Lower lobe of right lung (tissue), 2 donors: ENCODE measurements around the gene ZBTB21. TPM values are rescaled to one million over a fixed set of nuclear protein-coding genes. Genes with fewer than 3 reads are reported as not detected.

Source experiments
- ATAC-seq, 2 donors: fragments of 200-7000 bp; cut with Tn5 transposase; one replicate each; pipeline ENCODE4 v1.9.1; 2020 to 2022; ENCODE audit warnings: mild to moderate bottlenecking in 2 of 2, moderate library complexity in 2 of 2
- DNase-seq: peaks from one replicate; pipeline ENCODE4 v3.0.0-alpha.2; 2020
- H3K27ac ChIP-seq: fragments of 200-600 bp; one replicate; pipeline ENCODE4 v1.8.0; 2022
- H3K27me3 ChIP-seq: fragments of 200-600 bp; one replicate; pipeline ENCODE4 v1.8.0; 2022; ENCODE audit warnings: low read depth
- H3K36me3 ChIP-seq: fragments of 200-600 bp; one replicate; pipeline ENCODE4 v1.8.0; 2022; ENCODE audit warnings: mild to moderate bottlenecking
- H3K4me1 ChIP-seq: fragments of 200-600 bp; one replicate; pipeline ENCODE4 v1.8.0; 2022
- H3K4me3 ChIP-seq: fragments of 200-600 bp; one replicate; pipeline ENCODE4 v1.8.0; 2022; ENCODE audit warnings: mild to moderate bottlenecking
- H3K9me3 ChIP-seq: fragments of 200-600 bp; one replicate; pipeline ENCODE4 v1.8.0; 2022
- CTCF ChIP-seq: fragments of 200-600 bp; IDR thresholded peaks from one replicate; pipeline ENCODE4 v1.8.0; 2022; ENCODE audit warnings: antibody characterized with exemption, mild to moderate bottlenecking
- intact Hi-C: fragments of 100-400 bp; cut with DNase I; formaldehyde crosslinking; loops from one replicate; pipeline ENCODE4 v1.11.0; 2022
- total RNA-seq: library from RNA; stranded (reverse); fragmentation: NEBNext Ultra II Directional; extraction: Animal tissue kit (Norgen Biotek cat#: 25700); gene quantifications from one replicate; pipeline ENCODE4 v1.2.1, GENCODE V29; 2021
- donor health status: DM: no; HTN: yes; CAD: no; lungs with severe emphysema.

ZBTB21 gene
- total RNA-seq, 1 donor from 2014 or later, result 15.6 TPM

- TF ChIP-seq CTCF, result no peak
- intact Hi-C loops, result no loop called here
Measured at GRCh38 chr21:42056996-42057689, 47.0 kb upstream of the ZBTB21 start.

GRCh38 chr21:42056468-42056867 is 46.3 kb upstream of the ZBTB21 start:
- no peaks in the 10 kb centered on the region for H3K9me3 ChIP-seq
- DNase-seq (no peak), ATAC-seq (no peak)
- H3K27me3 ChIP-seq, result no peaks in the 10 kb centered on the region
- H3K36me3 ChIP-seq, result no peaks in the 10 kb centered on the region
- H3K4me1 ChIP-seq, result peaks cover 48% of the 10 kb centered on the region
- intact Hi-C loops, result no loop called here
- no peak overlapping the region for H3K4me3 ChIP-seq
- no peak for TF ChIP-seq CTCF
- H3K27ac ChIP-seq, result no peak overlapping the region

More at GRCh38 chr21:42056996-42057689, 47.0 kb upstream of the ZBTB21 start:
- Histone ChIP-seq H3K27me3 (no peaks in the 10 kb centered on the region), H3K36me3 (no peaks in the 10 kb centered on the region), H3K9me3 (no peaks in the 10 kb centered on the region), H3K4me1 (peaks cover 54% of the 10 kb centered on the region), H3K27ac (peak overlapping the region; percentile 58), H3K4me3 (peak overlapping the region; percentile 22)
- peak; percentile 78 for DNase-seq
- peak; percentile 77 to 82 for ATAC-seq

DNA sequence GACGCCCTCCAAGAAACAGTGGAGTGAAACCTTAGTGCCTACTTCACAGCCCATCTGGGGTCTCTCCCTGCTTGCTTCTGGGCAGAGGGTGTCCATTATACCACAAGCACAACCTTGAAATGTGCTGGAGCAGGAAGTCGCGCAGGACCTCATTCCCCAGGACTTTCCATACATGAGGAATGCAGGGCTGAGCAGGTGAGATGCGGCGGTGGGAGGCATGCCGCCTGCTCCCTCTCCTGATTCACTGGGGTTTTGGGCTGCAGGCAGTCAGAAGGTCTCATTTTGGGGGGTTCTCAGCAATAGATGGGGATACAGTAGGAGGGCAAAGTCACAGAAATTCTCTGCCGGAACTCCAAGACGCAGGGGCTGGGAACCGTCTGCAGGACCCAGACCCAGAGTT is 45.3 kb upstream of the ZBTB21 start:
- Histone ChIP-seq H3K9me3 (no peaks in the 10 kb centered on the region), H3K27ac (no peak overlapping the region), H3K4me1 (peaks cover 39% of the 10 kb centered on the region), H3K4me3 (no peak overlapping the region), H3K27me3 (no peaks in the 10 kb centered on the region), H3K36me3 (no peaks in the 10 kb centered on the region)
- DNase-seq (no peak), ATAC-seq (no peak)
- no peak for TF ChIP-seq CTCF
- intact Hi-C loops, result no loop called here

- intact Hi-C loops, result no loop called here
- Histone ChIP-seq H3K9me3 (no peaks in the 10 kb centered on the region), H3K4me1 (peaks cover 5% of the 10 kb centered on the region), H3K36me3 (no peaks in the 10 kb centered on the region), H3K27me3 (no peaks in the 10 kb centered on the region), H3K27ac (no peak overlapping the region), H3K4me3 (no peak overlapping the region)
- DNase-seq, result no peak
- no peak for ATAC-seq
- TF ChIP-seq CTCF, result no peak
Measured at GRCh38 chr21:42051788-42052187, 41.6 kb upstream of the ZBTB21 start.

DNA sequence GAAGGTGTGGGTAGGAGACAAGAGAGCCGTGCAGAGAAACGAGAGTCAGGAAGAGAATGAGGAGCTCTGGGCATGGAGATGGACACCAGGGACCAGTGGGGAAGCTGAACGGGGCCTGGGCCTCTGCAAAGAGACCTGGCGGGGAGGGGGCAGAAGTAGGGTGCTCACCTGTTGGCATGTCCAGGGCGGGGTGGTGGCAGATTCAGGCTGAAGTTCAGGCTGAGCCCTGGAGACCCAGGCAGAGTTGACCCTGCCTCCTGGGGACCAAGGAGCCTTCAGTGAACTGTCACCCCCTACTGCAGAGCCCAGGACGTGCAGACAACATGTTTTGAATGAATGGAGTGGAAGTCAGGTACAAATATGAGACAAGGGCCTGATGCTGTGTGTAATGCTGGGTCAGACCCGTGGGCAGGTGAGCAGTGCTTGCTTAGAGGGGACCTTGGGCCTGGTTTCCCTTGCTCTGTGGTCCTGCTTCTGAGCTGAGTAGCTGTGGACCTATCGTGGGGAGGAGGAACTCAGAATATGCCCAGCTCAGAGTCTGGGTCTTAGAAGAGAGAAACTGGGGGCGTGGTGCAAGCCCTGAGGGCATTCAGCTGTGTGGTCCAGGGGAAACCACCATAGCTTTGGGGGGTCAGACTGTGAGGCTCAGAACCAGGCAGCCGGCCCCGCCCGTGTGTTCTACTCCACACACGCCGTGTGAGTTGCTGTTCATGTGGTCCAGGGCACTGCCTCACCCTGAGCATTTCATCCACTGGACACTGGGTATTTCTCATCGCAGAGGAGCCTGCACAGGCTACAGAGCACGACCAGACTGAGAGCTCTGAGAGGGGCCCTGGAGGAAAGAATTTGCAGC is 39.6 kb upstream of the ZBTB21 start:
- Histone ChIP-seq H3K4me3 (no peak overlapping the region), H3K27me3 (no peaks in the 10 kb centered on the region), H3K9me3 (no peaks in the 10 kb centered on the region), H3K27ac (no peak overlapping the region), H3K36me3 (no peaks in the 10 kb centered on the region), H3K4me1 (no peaks in the 10 kb centered on the region)
- DNase-seq (no peak), ATAC-seq (no peak)
- TF ChIP-seq CTCF, result no peak
- intact Hi-C loops, result no loop called here
